NCI-H1092 treated with DMSO at 0.1 percent for 48 hours (cell line): Measurements from ENCODE around the gene GCA.
A peak's percentile ranks its signal among the peaks of the same experiment; 100 is the strongest.

Experiments
- DNase-seq: peaks from one replicate; lab custom pipeline; 2025; lab: John Stamatoyannopoulos, UW

GCA gene

GRCh38 chr2:162328424-162329157, 15.3 kb upstream of the GCA start:
- no peak for DNase-seq

- no peak for DNase-seq
These were observed 13.1 kb upstream of the GCA start for GRCh38 chr2:162330881-162331280.

DNA sequence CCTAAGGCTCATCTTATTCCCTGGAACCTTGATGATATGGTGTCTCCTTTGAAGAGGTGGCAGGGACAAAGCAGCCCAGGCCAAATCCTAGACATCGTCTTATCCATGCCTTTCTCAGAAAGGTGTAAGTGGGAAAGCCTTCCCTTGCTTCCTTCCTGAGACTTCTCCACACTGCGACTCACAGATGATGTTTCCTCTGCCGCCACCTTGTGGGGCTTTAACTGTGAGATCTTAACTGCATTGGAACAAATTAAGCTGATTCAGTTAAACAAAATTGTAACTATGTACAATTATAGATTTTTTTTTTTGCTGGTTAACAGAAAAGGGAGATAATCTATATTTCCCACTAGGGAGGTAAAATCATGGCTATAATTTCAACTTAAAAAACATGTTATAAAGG, 10.0 kb upstream of the GCA start:
- peak; percentile 9 for DNase-seq

GRCh38 chr2:162337868-162338267, 6.1 kb upstream of the GCA start:
- DNase-seq = no peak

DNA sequence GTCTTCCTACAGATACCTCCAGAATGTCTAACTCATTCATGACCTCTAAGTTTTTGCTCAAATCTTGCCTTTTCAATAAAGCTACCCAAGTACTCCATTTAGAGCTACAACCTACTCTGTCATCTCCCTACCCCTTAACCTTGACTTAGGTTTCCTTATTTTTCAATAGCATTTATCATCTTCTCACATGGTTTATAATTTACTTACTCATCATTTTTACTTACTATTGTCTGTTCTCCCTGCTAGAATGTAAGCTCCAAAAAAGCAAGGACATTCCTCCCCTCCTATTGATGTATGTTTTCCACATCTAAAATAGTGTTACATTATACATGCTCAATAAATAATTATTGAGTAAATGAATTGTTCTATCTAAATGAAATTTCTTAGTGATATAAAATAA, 3.1 kb upstream of the GCA start:
- no peak for DNase-seq

- DNase-seq = no peak
These were observed 1.6 kb upstream of the GCA start for GRCh38 chr2:162342321-162342720.

- no peak for DNase-seq
These were observed 1.1 kb upstream of the GCA start for GRCh38 chr2:162342841-162343240.

- no peak for DNase-seq
These were observed 474 bp upstream of the GCA start for GRCh38 chr2:162343492-162343823.

DNA sequence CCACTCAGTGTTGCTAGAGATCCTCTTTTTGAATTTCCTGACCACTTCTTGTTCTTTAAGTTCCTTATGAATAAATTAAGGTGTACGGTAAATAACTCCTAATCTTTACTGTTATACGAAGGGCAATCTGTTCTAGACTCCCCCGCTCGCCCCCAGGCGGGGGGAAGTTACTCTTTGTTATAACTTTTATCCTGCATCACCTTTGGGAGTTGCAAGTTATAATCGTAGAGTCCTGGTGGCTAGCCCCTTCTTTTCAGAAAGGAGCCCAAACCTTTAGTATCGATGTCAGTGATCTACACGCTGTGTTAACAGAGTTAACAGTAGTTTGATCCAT, 652 bp downstream of the GCA start:
- DNase-seq = no peak

DNA sequence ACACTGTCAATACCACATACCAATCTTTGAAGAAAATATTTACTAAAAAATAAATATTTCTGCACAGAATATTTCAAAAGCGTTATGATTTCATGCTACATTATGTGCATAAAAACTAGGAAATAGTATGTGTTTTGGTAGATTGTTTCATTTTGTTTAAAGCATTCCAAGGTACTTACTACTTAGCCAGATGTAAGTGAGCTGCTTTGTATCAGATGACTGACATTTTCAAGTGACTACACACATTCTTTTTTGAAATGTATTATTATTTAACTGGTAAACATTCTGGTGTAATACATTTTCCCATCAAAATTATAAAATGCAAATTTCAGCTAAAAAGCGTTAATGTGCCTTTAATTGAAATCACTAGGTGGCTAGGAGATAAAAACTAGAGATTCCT, 21.5 kb downstream of the GCA start:
- DNase-seq = no peak

DNA sequence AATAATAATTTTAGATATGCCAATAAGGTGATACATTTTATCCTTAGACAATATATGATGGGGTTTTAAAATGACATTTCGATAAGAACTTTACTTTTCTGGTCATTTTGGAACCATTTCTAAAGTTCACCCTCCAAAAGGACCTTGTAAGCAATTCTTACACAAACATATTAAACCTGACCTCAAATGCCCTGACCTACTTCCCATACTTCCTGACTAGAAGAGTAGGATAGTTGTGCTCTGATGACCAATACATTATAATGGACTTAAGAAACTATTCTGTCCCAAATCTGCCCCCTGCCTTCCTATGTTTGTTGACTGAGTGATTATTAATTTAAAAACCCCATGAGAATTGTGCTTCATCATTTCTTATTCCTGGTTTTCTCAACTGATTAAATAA, 24.6 kb downstream of the GCA start:
- DNase-seq = no peak

- no peak for DNase-seq
These were observed 25.6 kb downstream of the GCA start for GRCh38 chr2:162369551-162369950.

GRCh38 chr2:162370931-162371330, 27.0 kb downstream of the GCA start:
- no peak for DNase-seq

DNA sequence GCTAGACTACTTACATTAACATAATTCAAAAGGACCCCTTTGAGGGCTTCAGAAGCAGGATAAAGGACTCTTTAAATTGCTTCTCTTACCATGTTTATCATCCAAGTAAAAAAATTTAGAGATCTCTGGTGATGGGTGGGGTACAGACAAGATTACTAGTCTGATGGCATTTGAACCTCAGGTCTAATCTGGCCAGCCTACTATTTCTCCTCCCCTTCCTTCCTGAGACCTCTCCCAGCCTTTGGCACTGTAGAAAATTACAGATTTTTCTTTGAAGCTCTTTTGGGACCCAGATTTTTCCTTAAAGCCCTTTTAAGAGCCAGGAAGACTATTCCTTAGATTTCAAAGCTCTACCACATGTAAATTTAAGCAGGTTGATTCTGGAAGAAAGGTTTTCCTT, 28.9 kb downstream of the GCA start:
- no peak for DNase-seq

DNA sequence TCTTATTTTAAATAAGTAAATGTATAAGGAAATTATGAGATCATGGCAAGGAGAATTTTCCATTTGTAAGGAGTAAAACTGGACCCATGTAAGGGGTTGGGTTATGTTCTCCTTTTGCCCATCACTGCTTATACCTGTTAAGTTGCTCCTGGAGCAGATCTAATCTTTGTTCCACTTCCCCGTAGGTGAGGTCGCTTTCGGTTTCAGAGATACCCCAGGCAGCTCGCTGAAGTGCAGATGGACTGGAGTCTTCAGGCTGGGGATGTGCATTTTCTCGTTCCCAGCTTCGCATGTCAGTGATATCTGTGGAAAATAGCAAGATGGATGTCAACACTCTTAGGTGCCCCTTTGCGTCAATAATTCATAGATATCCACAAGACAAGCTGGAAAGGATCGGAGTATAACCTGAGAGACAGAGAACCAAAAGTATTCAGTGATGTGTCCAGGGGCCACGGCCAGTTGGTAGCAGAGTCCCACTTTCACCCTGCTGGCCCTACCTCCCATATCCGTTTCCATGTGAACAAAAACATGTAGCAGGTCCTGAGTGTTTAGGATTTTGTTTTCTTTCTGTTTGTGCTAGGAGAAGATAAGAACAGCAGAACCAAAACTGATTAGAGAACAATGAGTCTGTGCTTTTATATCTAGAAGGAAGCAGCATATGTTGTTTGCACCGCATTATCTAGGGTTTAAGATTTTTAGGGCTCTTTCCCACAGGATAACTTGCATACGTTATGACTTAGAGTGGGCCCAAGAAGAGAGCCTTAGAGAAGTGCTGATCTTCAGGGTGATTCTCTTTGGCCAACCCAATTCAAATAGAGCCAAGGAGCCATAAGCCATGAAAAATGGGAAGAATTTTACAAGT, 36.0 kb downstream of the GCA start:
- no peak for DNase-seq

DNA sequence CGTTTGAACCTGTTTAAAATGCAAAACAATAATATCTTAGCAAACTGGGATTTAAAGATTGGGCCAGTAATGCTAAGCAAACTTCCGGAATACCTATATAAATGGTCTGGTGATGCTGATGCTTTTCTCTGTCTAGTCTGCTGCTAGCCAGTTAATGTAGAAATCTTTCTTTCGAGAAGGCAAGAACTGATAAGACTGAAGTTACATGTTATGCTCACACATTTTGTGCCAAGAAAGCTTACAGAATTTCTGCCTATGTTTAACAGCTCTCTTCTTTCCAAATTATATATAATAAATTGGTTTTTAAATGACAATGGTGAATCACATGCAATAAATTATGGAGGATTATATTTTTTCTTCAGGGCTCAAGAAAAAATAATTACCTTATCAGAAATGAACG, 37.9 kb downstream of the GCA start:
- DNase-seq = no peak

DNA sequence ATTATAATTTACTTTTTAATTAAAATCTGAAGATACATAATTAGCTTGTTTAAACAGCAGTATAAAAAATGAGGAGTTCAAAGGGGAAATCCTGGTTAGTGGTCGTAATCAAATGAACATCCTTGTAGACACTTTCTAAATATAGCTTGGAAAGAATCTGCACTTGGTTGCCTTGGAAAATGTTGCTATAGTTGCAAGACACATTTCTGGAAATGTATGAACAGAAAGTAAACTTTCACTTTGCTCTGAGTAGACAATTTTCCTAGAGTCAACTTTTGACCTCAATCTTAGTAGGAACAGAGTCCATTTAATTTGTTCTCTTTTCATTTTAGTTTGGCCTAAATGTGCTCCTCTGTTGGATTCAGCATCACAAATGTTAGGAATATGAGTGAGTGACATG, 38.3 kb downstream of the GCA start:
- no peak for DNase-seq

DNA sequence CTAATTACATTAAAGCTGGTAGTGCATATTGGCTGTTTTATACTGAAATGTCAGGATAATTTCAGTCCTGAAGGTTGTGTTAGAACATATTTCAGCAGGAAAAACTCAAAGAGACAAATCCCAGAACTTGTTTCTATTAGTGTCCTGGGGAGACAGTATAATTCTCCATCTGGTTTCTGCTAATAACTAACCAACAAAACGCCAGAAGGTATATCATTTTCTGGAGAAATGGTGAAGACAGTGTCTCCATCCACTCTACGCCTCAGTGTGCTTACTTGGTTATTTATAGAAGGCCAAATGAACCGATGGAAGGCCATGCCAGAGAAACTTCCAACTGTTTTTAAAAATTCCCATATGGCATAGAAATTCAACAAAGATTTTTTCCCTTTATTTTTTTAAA, 41.6 kb downstream of the GCA start:
- DNase-seq = no peak

DNA sequence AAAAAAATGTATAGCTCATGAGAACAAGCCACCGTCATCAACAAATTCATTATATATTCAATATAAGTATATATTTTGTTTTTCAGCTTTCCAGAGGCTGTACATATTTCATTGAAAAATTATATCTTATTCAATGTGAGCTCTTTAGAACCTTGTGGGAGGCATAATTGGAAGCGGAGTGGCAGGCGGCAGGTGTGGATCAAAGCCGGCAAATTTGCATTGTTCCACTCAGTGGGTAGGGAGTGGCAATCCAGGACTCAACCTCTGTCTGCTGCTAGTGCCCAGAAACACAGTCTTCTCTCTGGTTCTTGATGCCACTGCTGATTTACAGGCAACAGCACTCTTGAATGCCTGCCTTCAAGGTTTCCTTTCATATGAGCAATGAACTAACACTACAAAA, 46.9 kb downstream of the GCA start:
- no peak for DNase-seq

- no peak for DNase-seq
These were observed 56.4 kb downstream of the GCA start for GRCh38 chr2:162400336-162400735.

DNA sequence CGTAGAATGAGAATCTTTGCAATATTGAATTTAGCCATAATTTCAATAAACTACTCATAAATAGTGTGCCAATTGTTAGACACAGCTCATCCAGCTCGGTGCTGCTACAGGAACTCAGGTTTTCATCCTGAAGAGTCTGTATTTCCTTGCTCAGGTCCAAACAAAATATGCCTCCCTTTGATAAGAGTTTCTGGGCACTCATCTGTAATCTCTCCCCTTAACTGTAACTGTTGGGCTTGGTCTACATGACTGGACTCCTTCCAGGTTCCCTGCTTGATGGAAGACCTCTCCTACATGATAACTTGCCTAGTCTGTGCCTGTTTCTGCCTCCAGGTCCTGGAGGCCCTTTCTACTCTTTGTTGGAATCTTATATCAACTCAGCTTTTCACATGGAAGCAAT, 57.9 kb downstream of the GCA start:
- DNase-seq = no peak

DNA sequence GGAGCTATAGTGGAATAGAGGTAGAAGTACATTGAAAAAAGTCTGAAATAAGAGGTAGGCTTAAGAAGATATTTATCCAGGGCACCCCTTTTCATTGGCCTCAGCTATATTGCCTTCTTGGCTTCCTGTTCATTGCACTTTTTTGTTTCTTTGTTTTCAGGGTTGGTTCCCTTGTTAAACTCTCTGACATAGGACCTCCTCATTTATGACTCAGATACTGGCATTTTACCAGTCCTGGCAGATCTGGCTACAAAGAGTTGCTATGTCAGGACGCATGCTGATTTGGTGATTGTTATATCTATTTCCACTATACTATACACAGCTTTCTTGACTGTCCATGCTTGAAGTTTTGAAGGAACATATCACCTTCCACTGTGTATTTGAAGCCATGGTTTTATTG, 60.0 kb downstream of the GCA start:
- DNase-seq = no peak
